Activated T-helper 9 cell treated with anti-CD3 and anti-CD28 coated beads, Interleukin-2, amount 50 U/mL, for 16 hours (primary cell): Measurements from ENCODE around the gene FRAS1.
"Not testable (repeated sequence)": the region's sequence is repeated elsewhere in the genome, so short reads cannot be mapped to it uniquely, and the experiment has no call there.

Source experiments
- DNase-seq: peaks from one replicate; pipeline ENCODE4 v3.0.0-alpha.2; 2020; ENCODE audit warnings: low read depth

Gene FRAS1

DNA sequence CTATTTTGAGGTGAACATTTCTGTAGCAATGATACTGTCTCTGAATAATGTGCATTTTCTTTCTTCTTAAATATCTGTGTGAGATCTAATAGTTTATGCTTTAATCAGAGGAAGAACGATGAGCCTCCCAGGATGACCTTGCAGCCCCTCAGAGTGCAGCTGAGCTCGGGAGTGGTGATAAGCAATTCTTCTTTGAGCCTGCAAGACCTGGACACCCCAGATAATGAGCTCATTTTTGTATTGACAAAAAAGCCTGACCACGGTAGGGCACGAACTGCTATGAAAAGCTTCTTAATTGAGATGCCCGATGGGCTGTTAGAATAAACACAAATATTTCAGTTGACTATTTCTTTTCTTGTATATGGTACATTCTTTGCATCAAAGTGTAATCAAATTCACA lies 389.5 kb downstream of the FRAS1 start:
- no peak for DNase-seq

DNA sequence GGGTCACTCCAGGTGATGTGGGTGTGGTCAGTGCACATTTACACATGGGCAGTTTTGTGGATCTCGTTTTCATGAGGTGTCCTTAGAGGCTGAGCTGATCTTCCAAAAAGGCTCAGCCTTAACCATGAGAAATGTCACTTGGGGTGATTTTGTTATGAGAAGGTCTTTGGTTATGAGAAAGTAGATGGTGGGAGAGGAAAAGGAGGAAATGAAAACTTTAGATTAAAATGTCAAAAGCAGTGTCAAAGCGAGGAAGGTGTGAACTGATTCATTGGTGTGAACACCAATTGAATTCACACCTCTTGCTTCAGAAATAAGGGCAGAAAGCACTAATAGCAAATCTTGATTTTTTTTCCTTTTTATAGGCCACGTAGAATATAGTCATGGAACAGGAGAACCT lies 394.3 kb downstream of the FRAS1 start:
- no peak for DNase-seq

DNA sequence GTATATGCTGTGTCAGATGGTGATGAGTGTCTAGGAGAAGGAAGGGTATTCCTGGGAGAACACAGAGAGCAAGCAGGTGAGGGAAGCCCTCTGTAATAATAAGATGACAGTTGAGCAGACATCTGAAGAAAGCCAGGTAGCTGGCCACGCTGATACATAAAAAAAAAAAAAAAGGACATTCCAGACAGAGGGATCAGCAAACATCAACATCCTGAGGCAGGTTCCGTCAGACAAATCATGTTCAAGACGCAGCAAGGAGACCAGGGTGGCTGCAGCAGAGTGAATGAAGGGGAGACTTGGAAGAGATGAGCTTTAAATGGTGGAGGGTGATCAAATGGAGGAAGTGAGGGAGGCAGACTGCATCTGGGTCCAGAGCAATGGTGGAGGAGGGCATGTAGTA lies 396.9 kb downstream of the FRAS1 start:
- no peak for DNase-seq

DNA sequence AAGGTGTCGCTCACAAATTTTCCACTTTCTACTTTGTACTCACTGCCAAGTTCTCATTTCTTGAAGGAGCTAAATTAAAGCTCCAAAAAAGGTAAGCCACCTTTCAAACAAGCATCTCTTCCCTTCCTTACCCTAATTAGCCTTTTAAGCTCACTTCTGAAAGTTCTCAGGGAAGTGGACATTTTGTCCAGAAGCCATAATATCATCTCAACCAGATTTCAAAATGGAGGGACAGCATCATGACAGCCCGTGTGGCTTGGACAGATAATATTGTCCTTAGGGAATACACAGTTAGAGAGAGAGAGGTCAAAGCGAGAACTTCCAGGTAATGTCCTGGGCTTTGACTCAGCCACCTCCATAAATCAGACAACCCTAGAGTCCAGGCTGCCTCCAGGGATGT lies 400.6 kb downstream of the FRAS1 start:
- DNase-seq = no peak

DNA sequence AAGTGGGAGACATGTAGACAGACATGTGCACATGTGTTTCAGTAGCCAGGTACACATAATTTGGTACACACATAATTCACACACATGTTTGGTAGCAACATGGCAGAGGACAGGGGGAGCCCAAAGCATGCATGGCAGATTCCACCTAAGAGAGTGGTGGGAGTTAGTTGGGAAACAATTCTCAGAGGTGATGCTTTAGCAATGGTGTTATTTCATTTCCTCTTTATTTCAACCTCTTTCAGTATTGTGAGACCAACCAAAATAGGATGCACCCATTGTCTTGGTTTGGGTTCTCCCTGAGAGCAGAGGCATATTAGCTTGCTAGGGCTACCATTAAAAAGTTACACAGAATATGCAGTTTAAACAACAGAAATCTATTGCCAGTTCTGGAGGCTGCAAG lies 402.2 kb downstream of the FRAS1 start:
- DNase-seq = no peak

DNA sequence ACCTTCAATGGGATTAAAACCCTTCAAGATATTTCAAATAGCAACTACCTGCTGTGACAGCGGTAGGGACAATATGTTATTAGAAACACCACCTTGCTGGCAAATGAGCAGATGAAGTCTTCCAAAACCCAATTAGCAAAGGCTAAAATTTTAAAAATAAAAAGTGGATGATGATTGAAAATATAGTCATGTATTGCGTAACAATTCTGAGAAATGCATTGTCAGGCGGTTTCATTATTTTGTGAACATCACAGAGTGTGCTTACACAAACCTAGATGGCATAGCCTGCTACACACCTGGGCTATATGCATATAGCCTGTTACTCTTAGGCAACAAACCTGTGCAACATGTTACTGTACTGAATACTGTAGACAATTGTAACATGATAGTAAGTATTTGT lies 403.2 kb downstream of the FRAS1 start:
- no peak for DNase-seq

DNA sequence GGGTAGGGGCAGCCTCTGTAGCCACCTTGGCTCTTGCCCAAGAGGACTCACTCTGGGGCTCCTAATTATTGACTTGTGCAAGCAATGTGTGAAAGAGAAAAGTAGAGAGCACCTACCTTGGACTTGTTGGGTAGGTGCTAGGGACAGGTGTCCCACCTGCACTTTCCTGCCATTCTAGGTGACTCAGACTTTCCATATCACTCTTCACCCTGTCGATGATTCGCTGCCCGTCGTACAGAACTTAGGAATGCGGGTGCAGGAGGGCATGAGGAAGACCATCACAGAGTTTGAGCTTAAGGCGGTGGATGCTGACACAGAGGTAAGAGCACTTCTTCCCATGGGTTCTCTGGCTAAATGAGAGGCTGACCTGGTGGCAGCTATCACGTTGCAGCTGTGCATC lies 407.1 kb downstream of the FRAS1 start:
- DNase-seq = no peak

DNA sequence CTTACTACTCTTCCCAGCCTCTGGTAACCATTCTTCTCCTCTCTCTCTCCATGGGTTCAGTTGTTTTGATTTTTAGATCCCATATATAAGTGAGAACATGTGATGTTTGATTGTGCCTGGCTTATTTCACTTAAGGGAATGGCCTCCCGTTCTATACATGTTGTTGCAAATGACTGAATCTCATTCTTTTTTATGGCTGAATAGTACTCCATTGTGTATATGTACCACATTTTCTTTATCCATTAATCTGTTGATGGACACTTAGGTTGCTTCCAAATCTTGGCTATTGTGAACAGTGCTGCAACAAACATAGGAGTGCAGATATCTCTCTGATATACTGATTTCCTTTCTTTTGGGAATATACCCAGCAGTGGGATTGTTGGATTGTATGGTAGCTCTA lies 410.1 kb downstream of the FRAS1 start:
- not testable (repeated sequence) for DNase-seq

DNA sequence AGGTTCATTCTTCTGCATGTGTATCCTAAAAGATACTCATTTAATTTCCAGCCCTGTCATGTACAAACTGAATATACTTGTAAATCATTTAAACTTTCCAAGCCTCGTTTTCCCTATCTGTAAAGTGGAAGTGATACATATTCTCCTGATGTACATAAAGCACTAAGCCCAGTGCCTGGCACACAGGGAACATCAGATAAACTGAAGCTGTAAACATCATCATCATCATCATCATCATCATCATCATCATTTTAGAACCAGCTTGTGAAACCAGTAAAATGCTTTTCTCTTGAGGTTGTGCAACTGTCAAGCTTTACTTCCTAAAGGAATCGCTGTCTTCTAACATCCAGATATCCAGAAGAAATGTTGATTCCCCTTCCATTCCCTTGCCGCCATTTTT lies 411.1 kb downstream of the FRAS1 start:
- no peak for DNase-seq

DNA sequence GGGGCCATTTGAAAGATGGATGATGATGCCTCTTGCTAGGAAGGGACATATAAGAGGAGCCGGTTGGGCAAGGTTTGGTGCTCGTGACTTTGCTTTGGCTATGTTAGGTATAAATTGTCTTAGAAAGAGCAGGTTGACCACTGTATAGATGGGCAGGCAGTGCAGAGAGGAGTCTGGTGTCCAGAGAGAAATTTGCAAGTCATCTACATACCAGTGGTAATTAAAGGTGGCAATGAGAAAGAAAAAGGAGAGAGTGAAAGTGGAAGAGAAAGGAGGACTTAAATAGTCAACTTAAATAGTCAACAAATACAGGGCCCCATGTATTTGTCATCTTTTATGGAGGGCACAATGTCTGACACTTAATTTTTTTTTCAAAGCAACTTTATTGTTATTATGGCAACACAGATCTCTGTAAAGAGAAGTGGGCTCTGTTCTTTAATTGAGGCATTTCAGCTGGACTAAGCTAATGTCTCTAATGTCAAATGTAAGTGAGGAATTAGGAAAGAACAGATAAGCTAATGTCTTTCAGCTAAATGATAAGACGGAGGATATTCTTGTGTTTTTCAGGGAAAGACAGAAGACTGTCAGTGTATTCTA lies 419.1 kb downstream of the FRAS1 start:
- DNase-seq = no peak

DNA sequence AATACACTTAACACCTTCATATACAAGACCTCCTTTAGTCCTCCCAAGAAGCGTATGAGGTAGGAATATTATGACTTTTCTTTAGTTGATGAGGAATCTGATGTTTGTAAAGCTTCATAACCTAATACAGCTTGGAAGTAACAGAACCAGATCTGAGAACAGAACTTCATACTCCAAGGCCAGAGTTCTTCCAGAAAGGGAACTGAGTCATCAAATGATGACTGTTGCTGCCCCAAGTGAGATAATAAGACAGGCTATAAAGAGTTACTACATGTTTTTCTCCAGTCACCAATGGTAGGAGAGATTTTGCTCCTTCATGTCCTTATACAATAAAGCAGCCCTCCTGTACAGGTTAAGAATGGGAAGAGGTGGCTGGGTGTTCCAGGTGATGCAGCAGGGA lies 420.2 kb downstream of the FRAS1 start:
- DNase-seq = no peak

DNA sequence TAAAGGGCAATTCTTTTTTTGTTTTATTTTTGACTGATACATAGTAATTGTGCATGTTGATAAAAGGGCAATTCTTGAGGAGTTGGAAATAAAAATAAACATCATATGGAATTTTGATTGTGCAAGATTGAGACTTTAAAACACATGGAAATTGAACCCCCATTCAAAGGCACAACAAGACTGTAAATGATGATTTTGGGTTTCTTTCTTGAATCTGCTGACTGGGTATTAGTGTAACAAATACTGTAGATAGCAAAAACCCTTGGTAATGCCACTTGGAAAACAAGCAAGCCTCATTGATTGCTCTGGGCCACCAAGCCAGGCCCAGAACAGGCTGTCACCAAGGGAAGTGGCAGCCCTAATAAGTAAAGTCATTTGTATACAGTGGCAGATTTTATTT lies 421.4 kb downstream of the FRAS1 start:
- DNase-seq = no peak

DNA sequence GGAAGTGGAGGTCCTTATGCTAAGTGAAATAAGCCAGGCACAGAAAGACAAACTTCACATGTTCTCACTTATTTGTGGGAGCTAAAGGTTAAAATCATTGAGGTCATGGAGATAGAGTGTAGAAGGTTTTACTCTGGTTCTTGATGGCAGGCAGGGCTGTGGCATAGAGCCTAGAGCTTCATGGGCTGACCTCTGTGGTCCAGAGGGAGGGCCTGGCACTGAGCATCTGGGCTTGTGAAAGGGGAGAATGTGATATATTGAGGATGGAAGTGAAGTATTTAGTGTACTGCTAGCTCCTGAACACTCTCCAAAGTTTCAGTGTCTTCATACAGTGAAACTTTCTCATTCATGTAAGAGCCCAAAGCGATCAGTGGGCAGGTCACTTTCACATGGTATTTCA lies 423.2 kb downstream of the FRAS1 start:
- no peak for DNase-seq

DNA sequence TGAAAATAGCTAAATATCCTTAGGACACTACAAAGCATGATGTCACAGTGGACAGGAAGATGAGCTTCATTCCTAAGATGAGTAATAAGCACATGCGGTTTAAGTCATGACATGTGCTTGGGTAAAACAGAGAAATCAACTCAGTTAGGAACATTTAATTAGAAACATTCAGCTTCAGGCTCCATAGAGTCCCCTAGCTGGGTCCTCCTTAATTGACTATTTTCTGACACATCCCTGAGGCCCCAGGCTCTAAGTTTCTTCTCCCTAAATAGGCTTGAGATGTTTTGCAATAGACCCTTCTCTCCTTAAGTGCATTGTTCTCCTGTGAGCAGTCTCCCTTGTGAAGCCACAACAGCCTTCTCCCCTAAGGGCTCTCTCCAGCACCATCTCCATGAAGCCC lies 424.1 kb downstream of the FRAS1 start:
- DNase-seq = no peak

DNA sequence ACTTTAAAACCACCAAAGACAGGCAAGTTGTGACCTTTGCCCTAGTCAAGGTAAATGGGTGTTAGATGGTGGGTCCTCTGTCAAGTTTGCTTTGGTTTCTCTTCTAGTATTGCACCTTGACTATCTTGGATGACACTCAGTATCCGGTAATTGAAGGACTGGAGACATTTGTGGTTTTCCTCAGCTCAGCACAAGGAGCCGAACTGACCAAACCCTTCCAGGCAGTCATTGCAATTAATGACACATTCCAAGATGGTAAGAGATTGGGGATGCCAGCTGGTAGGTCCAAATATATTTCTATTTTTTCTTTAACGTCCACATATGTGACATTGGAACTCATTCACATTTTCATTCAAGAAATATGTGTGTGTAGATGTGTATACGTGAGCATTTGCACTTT lies 425.2 kb downstream of the FRAS1 start:
- DNase-seq = no peak

DNA sequence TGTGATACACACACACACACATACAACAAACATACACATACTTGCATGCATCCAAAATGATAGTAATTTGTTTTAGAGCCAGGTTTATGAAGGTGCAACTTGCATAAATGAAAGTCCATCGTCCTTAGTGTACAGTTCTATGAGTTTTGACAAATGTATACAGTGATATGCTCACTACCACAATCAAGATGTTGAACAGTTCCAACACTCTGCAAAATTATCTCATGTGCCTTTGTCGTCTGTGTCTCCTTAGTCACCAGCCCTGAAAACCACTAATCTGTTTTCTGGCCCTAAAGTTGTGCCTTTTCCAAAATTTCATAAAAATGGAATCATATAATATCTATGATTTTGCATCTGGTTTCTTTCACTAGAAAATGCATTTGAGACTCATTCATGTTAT lies 426.7 kb downstream of the FRAS1 start:
- DNase-seq = no peak

DNA sequence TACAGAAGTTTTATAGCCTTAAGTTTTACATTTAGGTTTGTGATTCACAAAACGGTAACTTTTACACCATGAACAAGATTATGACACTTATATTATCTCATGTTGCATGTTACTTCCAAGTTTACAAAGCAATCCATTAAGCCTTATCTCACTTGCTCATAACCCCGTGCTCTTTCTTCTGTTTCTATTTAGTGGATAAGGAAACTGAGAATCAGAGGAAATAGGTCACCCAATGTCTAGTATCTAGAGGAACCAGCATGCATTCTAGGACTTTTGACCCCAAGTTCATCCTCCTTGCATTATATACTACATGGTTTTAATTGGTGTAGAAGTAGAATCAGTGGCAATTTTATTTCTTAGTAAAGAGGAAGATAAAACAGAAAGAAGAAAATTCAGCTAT lies 427.5 kb downstream of the FRAS1 start:
- DNase-seq = no peak

DNA sequence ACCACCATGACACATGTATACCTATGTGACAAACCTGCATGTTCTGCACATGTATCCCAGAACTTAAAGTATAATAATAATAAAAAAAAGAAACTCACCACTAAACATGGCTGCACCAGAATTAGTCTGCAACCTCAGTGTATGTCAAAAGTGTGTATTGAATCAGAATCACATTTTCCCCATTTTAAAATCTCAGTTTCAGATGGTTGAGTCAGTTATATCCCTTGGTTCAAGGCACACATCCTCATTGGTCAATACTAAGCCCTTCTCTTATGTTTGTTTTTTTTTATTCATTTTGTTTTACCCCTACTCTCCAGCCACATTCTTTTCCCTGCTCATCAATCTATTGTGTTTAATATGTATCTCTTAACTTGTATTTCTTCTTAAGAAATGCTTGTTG lies 436.6 kb downstream of the FRAS1 start:
- DNase-seq = no peak

DNA sequence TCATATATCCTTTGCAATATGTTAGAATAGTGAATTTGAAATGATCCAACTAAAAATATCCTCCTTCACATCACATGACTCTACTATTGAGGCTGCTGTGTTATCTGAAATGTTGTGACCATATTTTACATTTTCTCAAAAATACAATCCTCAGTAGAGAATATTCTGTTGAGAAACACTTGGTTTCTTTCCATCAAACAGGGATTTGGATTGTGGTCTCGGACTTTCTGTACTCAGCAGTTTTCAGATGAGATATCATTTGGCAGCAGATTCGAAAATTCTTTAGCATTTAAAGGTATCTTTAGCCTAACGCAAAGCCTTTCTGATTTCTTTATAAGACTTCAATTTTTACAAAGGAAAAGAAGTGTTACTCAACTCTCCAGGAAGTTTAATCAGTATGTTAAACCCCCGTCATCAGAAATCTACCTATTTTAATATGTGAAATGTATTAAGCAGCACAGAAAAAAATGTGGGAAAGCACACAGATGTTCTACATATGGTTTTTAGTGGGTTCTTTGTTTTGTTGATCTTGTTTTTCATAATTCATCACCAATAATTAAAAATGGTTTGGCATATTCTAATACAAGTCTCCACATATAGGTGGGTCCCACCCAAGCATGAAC lies 439.0 kb downstream of the FRAS1 start:
- DNase-seq = no peak

DNA sequence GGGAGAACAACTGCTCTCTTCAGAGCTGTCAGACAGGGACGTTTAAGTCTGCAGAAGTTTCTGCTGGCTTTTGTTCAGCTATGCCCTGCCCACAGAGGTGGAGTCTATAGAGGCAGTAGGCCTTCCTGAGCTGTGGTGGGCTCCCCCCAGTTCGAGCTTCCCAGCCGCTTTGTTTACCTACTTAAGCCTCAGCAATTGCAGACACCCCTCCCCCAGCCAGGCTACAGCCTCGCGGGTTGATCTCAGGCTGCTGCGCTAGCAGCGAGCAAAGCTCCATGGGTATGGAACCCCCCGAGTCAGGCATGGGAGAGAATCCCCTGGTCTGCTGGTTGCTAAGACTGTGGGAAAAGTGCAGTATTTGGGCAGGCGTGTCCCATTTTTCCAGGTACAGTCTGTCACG lies 449.1 kb downstream of the FRAS1 start:
- DNase-seq = not testable (repeated sequence)

DNA sequence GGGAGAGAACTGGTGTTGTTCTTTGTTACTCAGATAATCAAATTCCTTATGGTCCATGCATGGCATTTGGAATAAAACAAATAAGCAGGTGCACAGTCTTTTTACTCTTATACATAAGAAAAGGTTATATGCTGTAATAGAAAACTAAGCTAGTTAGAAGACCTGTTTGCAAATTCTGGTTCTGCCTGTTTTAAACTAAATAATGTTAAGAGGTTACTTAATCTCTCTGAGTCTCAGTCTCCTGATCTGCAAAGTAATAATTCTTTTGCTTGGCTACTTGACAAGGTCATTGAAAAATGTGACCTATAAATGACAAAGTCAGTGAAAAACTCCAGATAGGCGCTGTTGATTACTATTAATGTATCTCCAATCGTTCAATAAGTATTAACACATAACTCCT lies 451.9 kb downstream of the FRAS1 start:
- no peak for DNase-seq

DNA sequence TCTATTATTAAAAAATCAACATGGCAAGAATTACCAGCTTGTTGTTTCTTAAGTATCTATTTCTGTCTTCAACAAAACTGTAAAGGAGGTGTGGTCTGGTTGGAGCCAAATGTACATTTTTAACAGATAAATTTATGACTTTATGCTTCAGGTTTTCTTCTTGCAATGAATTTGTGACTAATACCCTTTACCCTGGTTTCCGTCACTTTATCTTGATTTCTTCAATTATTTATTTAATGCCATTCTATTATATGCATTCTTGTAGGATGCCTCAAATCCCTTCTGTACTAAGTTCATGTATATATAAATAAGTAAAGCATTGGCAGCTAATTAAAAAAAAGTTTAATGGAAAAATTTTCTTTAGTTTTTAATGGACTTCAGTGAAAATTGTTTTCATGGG lies 453.0 kb downstream of the FRAS1 start:
- no peak for DNase-seq

DNA sequence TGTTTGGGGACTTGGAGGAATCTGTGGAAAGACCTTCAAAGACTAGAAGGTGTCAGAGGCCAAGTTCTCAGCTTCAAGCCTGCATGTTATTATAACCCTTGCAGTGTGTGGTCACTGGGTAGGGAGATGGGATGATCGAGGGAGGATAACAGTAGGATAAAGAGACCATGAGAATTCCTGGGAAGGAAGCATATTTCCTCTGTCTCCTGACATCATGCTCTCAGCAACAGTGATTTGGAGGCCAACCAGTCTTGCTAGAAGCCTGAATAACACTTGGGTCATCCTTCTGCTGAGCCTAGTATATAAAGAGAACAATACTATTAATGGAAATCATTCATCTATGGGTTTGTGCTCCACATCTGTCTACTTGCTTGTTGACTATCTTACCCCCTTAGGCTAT lies 453.6 kb downstream of the FRAS1 start:
- no peak for DNase-seq

DNA sequence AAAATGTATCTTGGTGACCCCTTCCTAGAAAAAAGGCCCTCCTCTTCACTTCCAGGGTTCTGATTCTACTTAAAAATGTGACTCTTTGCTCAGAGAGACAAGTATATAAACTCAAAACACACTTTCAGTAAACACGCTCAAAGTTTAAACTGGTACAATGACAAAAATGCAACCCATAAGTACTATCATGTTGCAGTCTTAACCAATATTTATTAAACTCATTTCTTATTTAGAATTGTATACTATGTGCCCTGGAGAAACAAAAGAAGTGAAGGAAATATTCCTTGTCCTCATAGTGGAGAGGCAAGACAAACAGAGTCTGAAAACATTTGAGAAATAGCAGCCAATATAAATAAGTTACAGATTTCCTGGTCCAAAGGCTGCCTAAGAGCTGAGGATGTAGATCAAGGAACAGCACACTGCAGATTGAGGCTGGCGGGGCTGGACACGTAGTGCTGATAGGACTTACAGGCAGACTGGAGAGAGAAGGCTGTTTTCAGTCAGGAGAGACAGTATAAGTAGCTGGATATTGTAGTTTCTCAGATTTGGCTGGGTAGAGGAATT lies 455.3 kb downstream of the FRAS1 start:
- DNase-seq = no peak
